ENCODE data around the gene SLFNL1.

The SLFNL1 gene

GRCh38 chr1:41014871-41015270, 6.7 kb downstream of the SLFNL1 start:
- DNase-seq (ENCODE audit: extremely low spot score), result no peak
- ChIA-PET CTCF (no interaction called here), POLR2A (interaction anchor here (1.1 kb wide), 1 partner anchor 35 kb away, joined by 3 read pairs; no protein-coding TSS in a partner anchor)
- TF ChIP-seq FOXK2 (IDR thresholded peaks at IDR 0.05) (no peak), PKNOX1 (IDR thresholded peaks at IDR 0.05) (no peak), BHLHE40 (IDR thresholded peaks at IDR 0.05; ENCODE audit: borderline replicate concordance) (no peak), CTBP1 (IDR thresholded peaks at IDR 0.05; ENCODE audit: borderline replicate concordance) (no peak), HDGF (IDR thresholded peaks at IDR 0.05; ENCODE audit: borderline replicate concordance) (no peak), LEF1 (IDR thresholded peaks at IDR 0.05; ENCODE audit: borderline replicate concordance) (no peak), FOXM1 (IDR thresholded peaks at IDR 0.05; ENCODE audit: borderline replicate concordance) (no peak), L3MBTL2 (conservative IDR thresholded peaks at IDR 0.05) (no peak), ARNT (IDR thresholded peaks at IDR 0.05) (no peak), TARDBP (IDR thresholded peaks at IDR 0.05) (no peak), SP1 (IDR thresholded peaks at IDR 0.05) (no peak)

- TF ChIP-seq NFRKB (IDR thresholded peaks at IDR 0.05) (no peak), L3MBTL2 (conservative IDR thresholded peaks at IDR 0.05) (no peak), PKNOX1 (IDR thresholded peaks at IDR 0.05) (no peak), TARDBP (IDR thresholded peaks at IDR 0.05) (no peak), ELF4 (IDR thresholded peaks at IDR 0.05) (no peak), SUZ12 (IDR thresholded peaks at IDR 0.05) (no peak), HDGF (IDR thresholded peaks at IDR 0.05; ENCODE audit: borderline replicate concordance) (no peak), SP1 (IDR thresholded peaks at IDR 0.05) (no peak), BHLHE40 (IDR thresholded peaks at IDR 0.05; ENCODE audit: borderline replicate concordance) (no peak), ZNF384 (IDR thresholded peaks at IDR 0.05) (no peak), LEF1 (IDR thresholded peaks at IDR 0.05; ENCODE audit: borderline replicate concordance) (no peak), CTBP1 (IDR thresholded peaks at IDR 0.05; ENCODE audit: borderline replicate concordance) (no peak), ARNT (IDR thresholded peaks at IDR 0.05) (no peak), FOXA1 (IDR thresholded peaks at IDR 0.05) (no peak), FOXK2 (IDR thresholded peaks at IDR 0.05) (no peak), FOXM1 (IDR thresholded peaks at IDR 0.05; ENCODE audit: borderline replicate concordance) (no peak)
- CTCF ChIA-PET, result no interaction called here
- no peak for DNase-seq (ENCODE audit: extremely low spot score)
- POLR2A ChIA-PET, result interaction anchor here (1.1 kb wide), 1 partner anchor 34 kb away, joined by 3 read pairs; no protein-coding TSS in a partner anchor
Observed at GRCh38 chr1:41013796-41014195, 7.7 kb downstream of the SLFNL1 start.

GRCh38 chr1:41013024-41013423, 8.5 kb downstream of the SLFNL1 start:
- ChIA-PET POLR2A (no interaction called here), CTCF (no interaction called here)
- no peak for DNase-seq (ENCODE audit: extremely low spot score)
- TF ChIP-seq LEF1 (IDR thresholded peaks at IDR 0.05; ENCODE audit: borderline replicate concordance), result no peak
- no peak for TF ChIP-seq L3MBTL2 (conservative IDR thresholded peaks at IDR 0.05)
- TF ChIP-seq FOXK2 (IDR thresholded peaks at IDR 0.05), result no peak
- no peak for TF ChIP-seq SUZ12 (IDR thresholded peaks at IDR 0.05)
- no peak for TF ChIP-seq ARNT (IDR thresholded peaks at IDR 0.05)
- TF ChIP-seq TARDBP (IDR thresholded peaks at IDR 0.05), result no peak
- no peak for TF ChIP-seq HDGF (IDR thresholded peaks at IDR 0.05; ENCODE audit: borderline replicate concordance)
- no peak for TF ChIP-seq CTBP1 (IDR thresholded peaks at IDR 0.05; ENCODE audit: borderline replicate concordance)
- no peak for TF ChIP-seq ZNF384 (IDR thresholded peaks at IDR 0.05)
- no peak for TF ChIP-seq ELF4 (IDR thresholded peaks at IDR 0.05)
- TF ChIP-seq PKNOX1 (IDR thresholded peaks at IDR 0.05), result no peak
- TF ChIP-seq FOXA1 (IDR thresholded peaks at IDR 0.05), result no peak
- no peak for TF ChIP-seq BHLHE40 (IDR thresholded peaks at IDR 0.05; ENCODE audit: borderline replicate concordance)
- TF ChIP-seq SP1 (IDR thresholded peaks at IDR 0.05), result no peak
- TF ChIP-seq NFRKB (IDR thresholded peaks at IDR 0.05), result no peak
- TF ChIP-seq FOXM1 (IDR thresholded peaks at IDR 0.05; ENCODE audit: borderline replicate concordance), result no peak

- ChIA-PET POLR2A (no interaction called here), CTCF (no interaction called here)
- DNase-seq (ENCODE audit: extremely low spot score), result no peak
- TF ChIP-seq L3MBTL2 (conservative IDR thresholded peaks at IDR 0.05), result no peak
- no peak for TF ChIP-seq FOXK2 (IDR thresholded peaks at IDR 0.05)
- TF ChIP-seq LEF1 (IDR thresholded peaks at IDR 0.05; ENCODE audit: borderline replicate concordance), result no peak
- no peak for TF ChIP-seq BHLHE40 (IDR thresholded peaks at IDR 0.05; ENCODE audit: borderline replicate concordance)
- no peak for TF ChIP-seq TARDBP (IDR thresholded peaks at IDR 0.05)
- no peak for TF ChIP-seq NFRKB (IDR thresholded peaks at IDR 0.05)
- TF ChIP-seq SUZ12 (IDR thresholded peaks at IDR 0.05), result no peak
- TF ChIP-seq ZNF384 (IDR thresholded peaks at IDR 0.05), result no peak
- TF ChIP-seq SP1 (IDR thresholded peaks at IDR 0.05), result no peak
- TF ChIP-seq PKNOX1 (IDR thresholded peaks at IDR 0.05), result no peak
- TF ChIP-seq FOXA1 (IDR thresholded peaks at IDR 0.05), result no peak
Observed at GRCh38 chr1:41010345-41010744, 11.2 kb downstream of the SLFNL1 start.

GRCh38 chr1:41009466-41009865, 12.1 kb downstream of the SLFNL1 start:
- DNase-seq (ENCODE audit: extremely low spot score), result no peak
- no peak for TF ChIP-seq BHLHE40 (IDR thresholded peaks at IDR 0.05; ENCODE audit: borderline replicate concordance)
- no peak for TF ChIP-seq LEF1 (IDR thresholded peaks at IDR 0.05; ENCODE audit: borderline replicate concordance)
- TF ChIP-seq ZNF384 (IDR thresholded peaks at IDR 0.05), result no peak
- no peak for TF ChIP-seq PKNOX1 (IDR thresholded peaks at IDR 0.05)
- no peak for TF ChIP-seq ARNT (IDR thresholded peaks at IDR 0.05)
- TF ChIP-seq TARDBP (IDR thresholded peaks at IDR 0.05), result no peak
- no peak for TF ChIP-seq NFRKB (IDR thresholded peaks at IDR 0.05)
- no peak for TF ChIP-seq FOXK2 (IDR thresholded peaks at IDR 0.05)
- no peak for TF ChIP-seq FOXA1 (IDR thresholded peaks at IDR 0.05)
- TF ChIP-seq SUZ12 (IDR thresholded peaks at IDR 0.05), result no peak
- TF ChIP-seq ELF4 (IDR thresholded peaks at IDR 0.05), result no peak
- no peak for TF ChIP-seq CTBP1 (IDR thresholded peaks at IDR 0.05; ENCODE audit: borderline replicate concordance)
- no peak for TF ChIP-seq SP1 (IDR thresholded peaks at IDR 0.05)
- ChIA-PET CTCF (no interaction called here), POLR2A (no interaction called here)

Measured in HEK293T (cell line).